HG03175 (cell line): ENCODE results near the gene SSBP2.
A peak's percentile ranks its signal among the peaks of the same experiment; 100 is the strongest.

Experiments
- ATAC-seq: cut with Tn5 transposase; IDR thresholded peaks from one replicate; pipeline ENCODE4 v1.9.1; 2021; ENCODE audit warnings: mild to moderate bottlenecking, moderate library complexity; ENCODE audit not compliant: unreplicated experiment

SSBP2 gene

GRCh38 chr5:81767938-81768337 lies 17.0 kb upstream of the SSBP2 start:
- no peak for ATAC-seq

DNA sequence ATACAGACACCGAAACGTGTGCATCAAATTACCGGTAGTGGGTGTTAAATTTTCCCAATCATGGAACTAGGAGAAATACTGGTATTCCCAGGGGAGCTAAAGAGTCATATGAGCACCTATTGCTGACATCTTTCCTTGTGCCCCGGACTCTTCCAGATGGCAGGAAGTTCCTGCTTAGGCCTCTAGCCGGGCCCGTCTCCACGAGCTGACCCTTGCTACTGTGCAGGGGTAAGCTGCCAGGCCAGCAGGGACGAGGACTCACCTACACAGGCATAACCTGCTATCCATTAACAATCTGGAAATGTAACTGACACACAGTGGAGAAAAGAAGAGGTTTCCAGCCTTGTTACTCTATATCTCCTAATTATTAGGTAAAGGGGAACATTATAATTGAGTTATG lies 16.2 kb upstream of the SSBP2 start:
- ATAC-seq, result no peak

- ATAC-seq, result no peak
Measured at GRCh38 chr5:81766611-81767010, 15.7 kb upstream of the SSBP2 start.

- ATAC-seq, result no peak
Measured at GRCh38 chr5:81763294-81763928, 12.5 kb upstream of the SSBP2 start.

DNA sequence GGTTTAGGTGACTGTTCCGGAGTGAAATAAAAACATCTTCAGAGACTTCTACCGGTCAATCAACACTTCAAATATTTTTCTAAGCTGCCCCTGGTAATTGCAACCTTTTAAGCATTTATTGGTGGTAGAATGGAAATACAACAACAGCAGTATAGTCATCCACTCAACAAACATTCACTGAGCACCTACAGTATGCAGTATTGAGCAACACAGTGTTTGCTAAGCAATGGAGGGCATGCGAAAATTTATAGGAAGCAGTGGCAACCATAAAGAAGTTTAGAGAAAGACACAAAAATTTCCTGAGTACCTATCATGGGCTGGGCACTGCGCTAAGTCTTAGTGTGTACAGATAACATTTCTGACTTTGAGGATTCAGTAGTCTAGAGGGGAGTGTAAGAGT lies 12.0 kb upstream of the SSBP2 start:
- no peak for ATAC-seq

- ATAC-seq, result no peak
Measured at GRCh38 chr5:81762401-81762800, 11.5 kb upstream of the SSBP2 start.

- ATAC-seq, result no peak
Measured at GRCh38 chr5:81761970-81762369, 11.1 kb upstream of the SSBP2 start.

DNA sequence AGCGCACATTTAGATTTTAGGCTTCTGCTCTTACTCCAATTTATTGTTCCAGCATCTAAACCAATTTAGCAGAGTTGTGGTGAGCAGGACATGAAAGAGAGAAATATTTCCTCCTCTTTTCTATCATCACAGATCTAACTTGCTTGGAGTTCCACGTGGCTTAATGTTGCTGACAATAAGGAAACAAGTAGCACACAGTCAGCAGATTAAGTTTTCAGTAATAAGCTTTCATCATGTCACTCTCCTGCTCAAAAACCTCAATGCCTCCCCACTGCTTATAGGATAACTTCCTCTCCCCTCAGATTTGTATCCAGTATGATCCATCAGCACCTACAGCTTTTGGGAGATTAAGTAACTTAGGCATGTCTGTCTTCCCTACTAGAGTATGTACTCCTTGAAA lies 10.4 kb upstream of the SSBP2 start:
- no peak for ATAC-seq

DNA sequence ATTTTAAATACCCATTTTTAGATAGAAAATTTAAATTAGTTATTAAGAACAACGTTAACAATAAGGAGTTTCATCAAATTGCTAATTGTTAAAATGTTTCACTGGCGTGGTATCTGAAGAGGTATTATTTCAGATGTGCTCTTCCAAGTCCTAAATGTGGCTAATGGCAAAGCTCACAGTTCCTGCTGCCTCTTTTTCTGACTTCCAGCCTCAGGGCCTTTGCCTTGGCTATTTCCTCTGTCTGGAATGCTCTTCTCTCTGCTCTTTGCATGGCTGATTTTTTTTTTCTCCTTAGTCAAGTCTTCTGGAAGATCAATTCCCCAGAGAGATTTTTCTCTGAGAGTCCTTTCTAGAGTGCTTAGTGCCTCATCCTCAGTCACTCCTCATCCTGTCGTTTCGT lies 9.6 kb upstream of the SSBP2 start:
- ATAC-seq, result no peak

DNA sequence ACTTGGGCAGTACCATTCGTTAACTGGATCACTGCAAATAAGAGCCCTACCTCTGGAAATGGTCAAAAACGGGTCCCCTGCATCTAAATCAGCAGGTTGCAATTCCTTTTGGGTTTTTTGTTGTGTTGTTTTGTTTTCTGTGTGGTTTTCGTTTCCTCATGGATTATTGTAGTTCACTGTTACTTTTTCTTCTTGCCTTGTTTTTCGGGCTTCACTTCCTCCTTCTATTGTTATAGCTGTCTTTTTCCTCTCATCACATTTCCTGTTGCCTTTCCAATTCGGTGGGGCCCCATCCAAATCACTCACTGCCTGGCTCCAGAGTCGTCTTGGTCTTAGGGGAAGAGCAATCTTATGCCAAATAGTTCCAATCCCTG lies 8.7 kb upstream of the SSBP2 start:
- no peak for ATAC-seq

DNA sequence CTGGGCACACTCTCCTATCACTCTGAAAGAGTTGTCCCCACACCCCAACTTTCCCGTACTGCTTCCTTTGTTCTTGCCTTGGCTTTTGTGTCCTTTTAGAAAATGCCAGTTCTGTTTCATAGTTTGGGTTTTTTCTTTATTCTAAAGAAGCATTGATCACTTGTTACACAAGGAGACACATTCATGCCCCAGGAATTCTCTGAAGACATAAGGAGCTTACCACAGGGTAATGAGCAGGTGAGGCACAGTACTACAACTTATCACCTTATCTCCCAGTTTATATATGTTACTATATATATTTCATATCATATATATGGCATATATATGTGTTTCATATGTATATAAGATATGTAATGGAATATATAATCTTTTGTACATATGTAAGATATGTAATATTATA lies 6.5 kb upstream of the SSBP2 start:
- no peak for ATAC-seq

DNA sequence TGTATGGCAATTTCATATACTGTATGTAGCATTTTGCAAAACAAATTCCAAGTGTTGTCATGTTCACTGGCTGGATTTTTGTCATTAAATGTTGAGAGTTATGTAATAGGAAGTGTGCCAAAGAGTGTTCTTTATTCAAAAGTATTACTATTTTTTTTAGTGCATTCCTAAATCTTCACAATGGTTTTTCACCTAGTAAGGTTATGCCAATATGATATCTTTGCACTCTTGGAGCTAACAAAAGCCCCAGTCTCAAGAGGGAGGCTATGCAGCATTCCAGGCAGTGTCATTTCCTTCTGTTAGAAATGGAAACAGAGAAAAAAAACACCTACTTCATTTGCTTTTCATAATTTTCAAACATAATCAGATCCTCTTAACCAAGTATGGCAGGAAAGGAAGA lies 5.1 kb upstream of the SSBP2 start:
- ATAC-seq, result no peak

DNA sequence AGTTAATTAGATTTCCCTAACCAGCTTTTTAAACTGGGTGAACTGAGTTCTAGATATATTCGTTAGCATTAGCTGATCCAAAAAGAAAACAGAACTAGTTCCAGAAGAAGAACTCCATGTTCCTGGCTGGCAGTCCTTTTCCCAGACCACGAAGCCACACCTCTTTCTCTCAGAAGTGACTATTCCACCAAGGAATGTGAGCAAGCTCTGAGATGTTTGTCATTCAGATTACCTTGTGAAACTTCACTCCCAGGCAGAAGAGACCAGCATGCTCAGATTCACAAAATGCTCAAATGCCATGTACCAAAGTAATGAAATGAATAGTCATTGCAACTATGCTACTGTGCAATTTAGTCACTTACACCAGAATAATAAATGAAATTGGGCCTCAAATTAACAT lies 4.4 kb upstream of the SSBP2 start:
- ATAC-seq, result no peak

- no peak for ATAC-seq
Measured at GRCh38 chr5:81754621-81755020, 3.7 kb upstream of the SSBP2 start.

DNA sequence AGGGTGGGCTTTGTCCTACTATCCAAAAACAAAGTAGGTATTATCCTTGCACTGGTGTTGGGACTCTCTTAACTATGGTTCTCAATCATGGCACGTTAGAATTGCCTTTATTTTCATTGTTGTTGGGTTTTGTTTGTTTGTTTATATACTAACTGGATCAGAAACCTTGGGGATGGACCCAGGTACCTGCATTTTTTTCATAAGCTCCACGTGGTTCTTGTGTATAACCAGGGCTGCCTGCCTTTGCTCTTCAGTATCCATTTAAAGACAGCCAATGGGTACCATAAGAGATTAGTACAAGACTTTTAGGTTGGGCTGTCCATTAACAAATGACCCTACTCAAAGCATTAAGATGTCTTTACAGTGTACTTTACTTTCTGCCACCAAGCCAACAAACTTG lies 2.5 kb upstream of the SSBP2 start:
- ATAC-seq, result no peak

DNA sequence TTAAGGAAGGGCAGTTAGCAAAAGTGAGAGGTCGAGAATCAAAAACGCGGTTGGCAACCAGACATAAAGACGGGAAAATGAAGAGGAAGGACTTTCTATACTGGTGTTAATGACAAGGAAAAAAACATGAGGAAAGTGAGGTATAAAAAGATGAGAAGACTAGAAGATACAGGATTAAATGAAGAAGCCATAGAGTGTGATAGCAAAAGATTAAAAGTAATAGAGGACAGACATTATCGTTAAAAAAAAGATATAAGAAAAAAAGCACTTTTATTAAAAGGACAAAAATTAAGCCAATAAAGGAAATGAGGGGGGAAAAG lies 1.7 kb upstream of the SSBP2 start:
- no peak for ATAC-seq

GRCh38 chr5:81751836-81752643 lies 1.1 kb upstream of the SSBP2 start:
- no peak for ATAC-seq

DNA sequence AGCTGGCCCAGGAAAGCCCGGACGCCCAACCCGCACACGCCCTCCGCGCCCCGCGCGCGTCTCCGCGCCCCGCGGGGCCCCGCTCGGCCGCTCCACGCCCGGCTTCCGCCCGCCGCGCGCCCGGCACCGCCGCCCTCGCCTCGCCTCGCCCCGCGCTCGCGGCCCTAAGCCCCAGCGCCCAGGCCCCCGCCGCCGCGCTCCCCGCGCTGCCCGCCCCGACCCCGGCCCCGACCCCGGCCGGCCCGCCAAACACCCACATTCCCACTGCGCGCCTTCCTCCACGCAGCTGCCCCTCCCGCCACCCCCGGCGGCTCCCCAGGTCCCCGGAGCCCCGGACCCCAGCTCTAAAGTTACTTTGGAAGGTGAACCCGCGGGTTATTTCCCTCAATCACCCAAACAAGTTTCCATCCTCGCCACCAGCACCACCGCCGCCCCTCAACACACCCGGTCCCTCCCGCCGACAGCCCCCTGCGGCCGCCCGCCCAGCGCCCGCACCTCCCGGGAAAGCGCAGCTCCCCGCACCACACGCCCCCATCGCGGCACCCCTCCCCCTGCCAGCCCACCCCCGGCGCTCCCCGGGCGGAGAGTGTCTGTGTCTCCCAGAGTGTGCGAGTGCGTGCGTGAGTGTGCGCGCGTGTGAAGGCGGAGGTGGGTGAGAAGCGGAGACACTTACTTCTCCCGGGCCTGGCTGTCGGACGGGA lies 439 bp downstream of the SSBP2 start:
- no peak for ATAC-seq

GRCh38 chr5:81749561-81750307 lies 1.2 kb downstream of the SSBP2 start:
- peak; percentile 45 for ATAC-seq

GRCh38 chr5:81749192-81749560 lies 1.7 kb downstream of the SSBP2 start:
- no peak for ATAC-seq

DNA sequence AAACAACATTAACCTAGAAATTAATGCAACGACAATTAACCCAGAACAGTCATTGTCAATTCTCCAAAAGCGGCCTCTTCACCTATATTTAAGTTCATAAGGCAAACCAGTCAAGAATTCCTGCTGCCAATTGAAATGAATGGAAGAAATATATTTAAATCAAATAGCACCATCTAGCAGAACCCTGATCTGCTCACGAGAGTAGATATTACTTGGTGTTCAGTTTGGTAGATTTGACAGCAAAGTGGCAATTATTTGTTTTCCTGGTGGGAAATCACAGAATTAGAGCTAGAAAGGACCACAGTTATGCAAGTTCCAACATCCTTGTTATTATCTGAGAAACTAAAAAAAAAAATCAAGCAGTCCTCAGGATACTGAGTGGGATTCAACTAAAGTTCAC lies 2.3 kb downstream of the SSBP2 start:
- no peak for ATAC-seq

GRCh38 chr5:81747030-81747429 lies 3.9 kb downstream of the SSBP2 start:
- ATAC-seq, result no peak
